ENCODE data around the gene ENDOU. TPM values are rescaled to one million over a fixed set of nuclear protein-coding genes. Genes with fewer than 3 reads are reported as not detected.

ENDOU gene
- total RNA-seq, 4 donors from 2014 or later = 0.28 to 0.64 TPM; not detected in 2

GRCh38 chr12:47762850-47763465 lies 37.7 kb upstream of the ENDOU start:
- Histone ChIP-seq H3K27ac (no peak overlapping the region), H3K27me3 (no peaks in the 10 kb centered on the region), H3K4me1 (no peaks in the 10 kb centered on the region), H3K36me3 (no peaks in the 10 kb centered on the region), H3K4me3 (no peak overlapping the region), H3K9me3 (no peaks in the 10 kb centered on the region)
- intact Hi-C loops (cut with DNase I; ENCODE audit: low total_unique reads) = no loop called here
- TF ChIP-seq CTCF (IDR thresholded peaks at IDR 0.05) (no peak), POLR2A (IDR thresholded peaks at IDR 0.05) (no peak)
- no peak for DNase-seq

GRCh38 chr12:47758834-47759690 lies 33.8 kb upstream of the ENDOU start, which contains the start of gene RAPGEF3:
RAPGEF3 (minus strand) TSS chr12:47758880; CDS start chr12:47758556, 324 bp downstream.
- intact Hi-C loops (cut with DNase I; ENCODE audit: low total_unique reads) = no loop called here
- TF ChIP-seq POLR2A (IDR thresholded peaks at IDR 0.05) (peak in 1 of 2 donors; percentile 28), CTCF (IDR thresholded peaks at IDR 0.05) (peak; percentile 37 to 71 (median 52))
- no peaks in the 10 kb centered on the region for H3K9me3 ChIP-seq
- peak within 1 kb of the TSS; percentile 51 to 60 for H3K4me3 ChIP-seq
- H3K36me3 ChIP-seq = no peaks in the 10 kb centered on the region
- H3K4me1 ChIP-seq = no peaks in the 10 kb centered on the region
- DNase-seq = peak; percentile 83 to 84
- H3K27me3 ChIP-seq = no peaks in the 10 kb centered on the region
- H3K27ac ChIP-seq = peak within 1 kb of the TSS; percentile 77 to 86

GRCh38 chr12:47758584-47758833 lies 33.2 kb upstream of the ENDOU start:
- no peak for TF ChIP-seq POLR2A (IDR thresholded peaks at IDR 0.05)
- TF ChIP-seq CTCF (IDR thresholded peaks at IDR 0.05) = no peak
- intact Hi-C loops (cut with DNase I; ENCODE audit: low total_unique reads) = no loop called here

GRCh38 chr12:47757840-47758583 lies 32.7 kb upstream of the ENDOU start:
- no peaks in the 10 kb centered on the region for H3K9me3 ChIP-seq
- intact Hi-C loops (cut with DNase I; ENCODE audit: low total_unique reads) = no loop called here
- peak in 1 of 2 donors; percentile 50 for DNase-seq

More at GRCh38 chr12:47758584-47758833, 33.2 kb upstream of the ENDOU start:
- Histone ChIP-seq H3K4me3 (peak overlapping the region; percentile 51 to 60), H3K9me3 (no peaks in the 10 kb centered on the region), H3K27ac (peak overlapping the region; percentile 77 to 86), H3K36me3 (no peaks in the 10 kb centered on the region), H3K27me3 (no peaks in the 10 kb centered on the region), H3K4me1 (no peaks in the 10 kb centered on the region)
- no peak for DNase-seq

More at GRCh38 chr12:47757840-47758583, 32.7 kb upstream of the ENDOU start:
- no peaks in the 10 kb centered on the region for H3K27me3 ChIP-seq
- peak overlapping the region; percentile 77 to 86 for H3K27ac ChIP-seq
- peaks cover 0 to 3% of the 10 kb centered on the region in 2 donors for H3K4me1 ChIP-seq
- TF ChIP-seq POLR2A (IDR thresholded peaks at IDR 0.05) (no peak), CTCF (IDR thresholded peaks at IDR 0.05) (no peak)
- no peaks in the 10 kb centered on the region for H3K36me3 ChIP-seq
- H3K4me3 ChIP-seq = peak overlapping the region; percentile 51 to 60
